NCI-H128 (cell line): ENCODE results near the gene NRF1.
A peak's percentile ranks its signal among the peaks of the same experiment; 100 is the strongest.

Experiments
- DNase-seq: peaks from one replicate; lab custom pipeline; 2025; ENCODE audit not compliant: unreplicated experiment; lab: John Stamatoyannopoulos, UW

The NRF1 gene

GRCh38 chr7:129677796-129678195, 66.3 kb downstream of the NRF1 start:
- DNase-seq = no peak

GRCh38 chr7:129678606-129679005, 67.1 kb downstream of the NRF1 start:
- DNase-seq = no peak

- DNase-seq = no peak
Observed at GRCh38 chr7:129680400-129680799, 68.9 kb downstream of the NRF1 start.

- no peak for DNase-seq
Observed at GRCh38 chr7:129684777-129685176, 73.3 kb downstream of the NRF1 start.

GRCh38 chr7:129686063-129686462, 74.5 kb downstream of the NRF1 start:
- no peak for DNase-seq

- DNase-seq = no peak
Observed at GRCh38 chr7:129688503-129689222, 77.1 kb downstream of the NRF1 start.

GRCh38 chr7:129689995-129690581, 78.6 kb downstream of the NRF1 start:
- no peak for DNase-seq

GRCh38 chr7:129690701-129691100, 79.2 kb downstream of the NRF1 start:
- DNase-seq = no peak

- no peak for DNase-seq
Observed at GRCh38 chr7:129698516-129699418, 87.2 kb downstream of the NRF1 start.

GRCh38 chr7:129702316-129702715, 90.8 kb downstream of the NRF1 start:
- DNase-seq = no peak

GRCh38 chr7:129702761-129703338, 91.3 kb downstream of the NRF1 start:
- no peak for DNase-seq

- no peak for DNase-seq
Observed at GRCh38 chr7:129703751-129704150, 92.2 kb downstream of the NRF1 start.

GRCh38 chr7:129707910-129708499, 96.5 kb downstream of the NRF1 start:
- DNase-seq = no peak

GRCh38 chr7:129713544-129713943, 102.0 kb downstream of the NRF1 start:
- peak; percentile 4 for DNase-seq

- DNase-seq = no peak
Observed at GRCh38 chr7:129714514-129715063, 103.1 kb downstream of the NRF1 start.

GRCh38 chr7:129719980-129720732, 108.6 kb downstream of the NRF1 start:
- no peak for DNase-seq

GRCh38 chr7:129721068-129721467, 109.5 kb downstream of the NRF1 start:
- no peak for DNase-seq

GRCh38 chr7:129723679-129724078, 112.2 kb downstream of the NRF1 start:
- DNase-seq = no peak

- no peak for DNase-seq
Observed at GRCh38 chr7:129724796-129725195, 113.3 kb downstream of the NRF1 start.

GRCh38 chr7:129728875-129729467, 117.5 kb downstream of the NRF1 start:
- DNase-seq = peak; percentile 2
